T47D (cell line): ENCODE data around the gene APBA3.

Source experiments
- DNase-seq, 2 experiments: peaks; one replicate each; pipeline versions ENCODE4 v3.0.0 to v3.0.0-alpha.2; 2011 to 2012; ENCODE audit warnings: low read depth in 1 of 2, low spot score in 1 of 2
- JUND ChIP-seq: IDR thresholded peaks from 2 replicates; pipeline ENCODE4 v1.6.1; 2012; ENCODE audit warnings: low read depth
- in situ Hi-C: cut with HindIII; loops from 2 replicates; pipeline ENCODE4 v1.10.0; 2016; ENCODE audit warnings: low sequenced_read_pairs, low pct_unique_long_range_greater_than_20kb

Gene APBA3

GRCh38 chr19:3761382-3762129 lies at the start of gene APBA3:
Gene APBA3 (minus strand): TSS chr19:3761692. CDS start chr19:3760264, 1,428 bp downstream.
- no peak for TF ChIP-seq JUND
- in situ Hi-C loops, result no loop called here
- DNase-seq, result peak; percentile 74 to 88

- no peak for DNase-seq
- TF ChIP-seq JUND, result no peak
- in situ Hi-C loops, result no loop called here
These were observed 49.3 kb upstream of the APBA3 start for GRCh38 chr19:3810708-3811355.

GRCh38 chr19:3809881-3810707 lies 48.6 kb upstream of the APBA3 start:
- in situ Hi-C loops, result no loop called here
- no peak for TF ChIP-seq JUND
- DNase-seq, result no peak

- in situ Hi-C loops, result no loop called here
- no peak for DNase-seq
- TF ChIP-seq JUND, result no peak
These were observed 47.1 kb upstream of the APBA3 start for GRCh38 chr19:3808420-3809143.

GRCh38 chr19:3807574-3808354 lies 46.3 kb upstream of the APBA3 start:
- TF ChIP-seq JUND, result no peak
- in situ Hi-C loops, result no loop called here
- DNase-seq, result no peak

GRCh38 chr19:3807131-3807480 lies 45.6 kb upstream of the APBA3 start:
- in situ Hi-C loops, result no loop called here
- no peak for TF ChIP-seq JUND
- no peak for DNase-seq

- DNase-seq, result no peak
- TF ChIP-seq JUND, result no peak
- in situ Hi-C loops, result no loop called here
These were observed 44.4 kb upstream of the APBA3 start for GRCh38 chr19:3805859-3806258.

- in situ Hi-C loops, result no loop called here
- no peak for TF ChIP-seq JUND
- no peak for DNase-seq
These were observed 42.9 kb upstream of the APBA3 start for GRCh38 chr19:3804429-3804828.

- no peak for DNase-seq
- TF ChIP-seq JUND, result no peak
- in situ Hi-C loops, result no loop called here
These were observed 42.5 kb upstream of the APBA3 start for GRCh38 chr19:3803986-3804385.

- DNase-seq, result no peak
- TF ChIP-seq JUND, result no peak
- in situ Hi-C loops, result no loop called here
These were observed 41.8 kb upstream of the APBA3 start for GRCh38 chr19:3803114-3803888.
